Breast epithelium (tissue), 4 donors: ENCODE measurements around the gene NTRK2. TPM values are rescaled to one million over a fixed set of nuclear protein-coding genes. Genes with fewer than 3 reads are reported as not detected.

Experiments used
- DNase-seq, 2 donors: peaks; one replicate each; pipeline ENCODE4 v3.0.0-alpha.2; 2019; ENCODE audit warnings: low spot score in 2 of 2
- H3K27ac ChIP-seq, 2 donors: fragments of 200-600 bp; sonication (generic) in 1 of 2; one replicate each; pipeline ENCODE4 v1.5.1; 2016 to 2019; ENCODE audit warnings: mild to moderate bottlenecking in 1 of 2
- H3K27me3 ChIP-seq, 2 donors: fragments of 200-600 bp; sonication (generic) in 1 of 2; one replicate each; pipeline versions ENCODE4 v1.5.1 to v1.6.0; 2017 to 2019; ENCODE audit warnings: control low read depth in 1 of 2, mild to moderate bottlenecking in 1 of 2
- H3K36me3 ChIP-seq: fragments of 200-600 bp; one replicate; pipeline ENCODE4 v1.5.1; 2019
- H3K4me1 ChIP-seq, 2 donors: fragments of 200-600 bp; sonication (generic); one replicate each; pipeline ENCODE4 v1.5.1; 2016 to 2019; ENCODE audit warnings: control low read depth in 1 of 2
- H3K4me3 ChIP-seq, 3 donors: fragments of 200-600 bp; sonication (generic); 1 replicate in 2 of 3; 2 replicates in 1 of 3; pipeline ENCODE4 v1.5.1; 2016 to 2019; ENCODE audit warnings: mild to moderate bottlenecking in 3 of 3, moderate library complexity in 2 of 3
- H3K9me3 ChIP-seq, 2 donors: fragments of 200-600 bp; sonication (generic) in 1 of 2; one replicate each; pipeline ENCODE4 v1.5.1; 2016 to 2019; ENCODE audit warnings: control low read depth in 1 of 2
- CTCF ChIP-seq, 3 donors: fragments of 450-650 bp; IDR thresholded peaks; one replicate each; pipeline ENCODE4 v1.5.1; 2016 to 2017; ENCODE audit warnings: antibody characterized with exemption in 3 of 3, mild to moderate bottlenecking in 3 of 3, moderate library complexity in 3 of 3
- POLR2A ChIP-seq: fragments of 450-650 bp; IDR thresholded peaks from one replicate; pipeline ENCODE4 v1.6.1; 2016; ENCODE audit warnings: antibody characterized with exemption, mild to moderate bottlenecking, moderate library complexity
- POLR2AphosphoS5 ChIP-seq, 3 donors: sonication (generic); formaldehyde crosslinking; IDR thresholded peaks; one replicate each; pipeline ENCODE4 v1.6.1; 2017; ENCODE audit warnings: antibody characterized with exemption in 3 of 3
- intact Hi-C: fragments of 100-400 bp; cut with DNase I; formaldehyde crosslinking; loops from one replicate; pipeline ENCODE4 v1.15.1; 2023; ENCODE audit warnings: low total_unique reads
- total RNA-seq, 3 donors: library from RNA; depleted of rRNA; stranded (reverse); fragments of >200 nt; gene quantifications; one replicate each; pipeline ENCODE4 v1.1.0, GENCODE V29; 2016

The NTRK2 gene
- total RNA-seq, 3 donors from 2014 or later, result 25.9 to 134 (median 112) TPM

DNA sequence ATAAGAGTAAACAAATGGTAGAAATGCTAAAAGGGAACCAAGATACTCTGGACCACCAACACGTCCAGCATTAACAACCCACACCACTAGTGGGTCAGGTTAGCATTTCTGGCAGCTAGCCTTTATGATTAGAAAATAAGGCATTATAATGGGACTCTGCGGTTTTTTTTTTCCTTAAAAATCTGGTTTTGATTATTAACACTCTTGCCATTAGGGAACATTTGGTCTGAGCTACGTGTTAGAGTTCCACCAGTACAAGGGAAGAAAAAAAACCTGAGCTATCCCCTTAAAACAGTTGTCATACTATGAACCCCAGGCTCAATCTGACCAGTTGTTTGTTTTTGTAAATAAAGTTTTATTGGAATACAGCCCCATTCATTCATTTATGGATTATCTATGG is 110.4 kb downstream of the NTRK2 start:
- intact Hi-C loops, result no loop called here
- Histone ChIP-seq H3K4me3 (no peak overlapping the region), H3K27me3 (no peaks in the 10 kb centered on the region), H3K27ac (no peak overlapping the region), H3K4me1 (no peaks in the 10 kb centered on the region), H3K36me3 (no peaks in the 10 kb centered on the region), H3K9me3 (no peaks in the 10 kb centered on the region)
- DNase-seq, result no peak
- TF ChIP-seq CTCF (IDR thresholded peaks at IDR 0.05), result no peak
- TF ChIP-seq POLR2A, result no peak

DNA sequence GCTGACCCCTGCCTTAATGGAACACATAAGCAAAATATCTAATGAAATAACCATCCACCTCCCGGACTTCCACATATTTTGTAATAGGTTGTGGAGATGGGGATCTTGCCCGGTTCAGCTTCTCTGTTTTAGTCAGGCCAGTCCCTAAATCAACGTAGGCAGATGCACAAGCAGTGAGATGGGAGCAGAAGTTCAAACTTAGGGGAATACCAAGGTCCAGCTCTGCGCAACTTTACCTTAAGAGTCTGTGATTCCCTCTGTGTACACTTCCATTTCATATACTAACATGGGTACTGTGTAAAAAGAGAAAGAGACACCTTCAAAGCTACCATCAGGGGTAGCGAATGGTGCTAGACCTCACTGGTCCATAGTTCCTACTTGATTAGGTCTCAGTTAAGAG is 110.9 kb downstream of the NTRK2 start:
- intact Hi-C loops, result no loop called here
- H3K9me3 ChIP-seq, result no peaks in the 10 kb centered on the region
- H3K4me1 ChIP-seq, result no peaks in the 10 kb centered on the region
- no peak overlapping the region for H3K4me3 ChIP-seq
- TF ChIP-seq POLR2AphosphoS5 (IDR thresholded peaks at IDR 0.05), result no peak
- TF ChIP-seq POLR2A, result no peak
- no peak for TF ChIP-seq CTCF (IDR thresholded peaks at IDR 0.05)
- no peak overlapping the region for H3K27ac ChIP-seq
- DNase-seq, result no peak
- no peaks in the 10 kb centered on the region for H3K27me3 ChIP-seq
- H3K36me3 ChIP-seq, result no peaks in the 10 kb centered on the region

DNA sequence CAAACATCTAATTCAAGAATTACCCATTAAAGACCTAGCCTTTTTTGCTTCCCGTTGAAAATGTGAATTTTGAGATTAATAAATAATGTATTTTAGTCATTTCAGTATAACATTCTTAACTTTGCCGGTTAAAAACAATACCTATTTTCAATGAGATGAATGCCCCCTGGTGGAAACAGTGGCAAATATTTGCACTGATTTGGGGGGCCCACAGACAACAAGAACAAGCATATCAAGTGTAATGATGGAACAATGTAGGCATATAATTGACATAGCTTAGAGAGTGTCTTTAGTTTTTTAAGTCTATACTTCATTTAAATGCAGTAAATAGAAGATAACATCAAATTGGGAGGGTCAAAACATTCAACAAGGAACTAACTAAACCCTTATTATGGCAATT is 111.9 kb downstream of the NTRK2 start:
- DNase-seq, result no peak
- Histone ChIP-seq H3K36me3 (no peaks in the 10 kb centered on the region), H3K4me3 (no peak overlapping the region), H3K27me3 (no peaks in the 10 kb centered on the region), H3K4me1 (no peaks in the 10 kb centered on the region), H3K9me3 (no peaks in the 10 kb centered on the region), H3K27ac (no peak overlapping the region)
- intact Hi-C loops, result no loop called here
- TF ChIP-seq CTCF (IDR thresholded peaks at IDR 0.05), result no peak
- no peak for TF ChIP-seq POLR2AphosphoS5 (IDR thresholded peaks at IDR 0.05)
- TF ChIP-seq POLR2A, result no peak

GRCh38 chr9:84781931-84782866 is 112.7 kb downstream of the NTRK2 start:
- H3K36me3 ChIP-seq, result no peaks in the 10 kb centered on the region
- no peak overlapping the region for H3K27ac ChIP-seq
- intact Hi-C loops, result no loop called here
- H3K4me1 ChIP-seq, result no peaks in the 10 kb centered on the region
- TF ChIP-seq CTCF (IDR thresholded peaks at IDR 0.05), result no peak
- TF ChIP-seq POLR2AphosphoS5 (IDR thresholded peaks at IDR 0.05), result no peak
- TF ChIP-seq POLR2A, result no peak
- no peaks in the 10 kb centered on the region for H3K27me3 ChIP-seq
- no peak for DNase-seq
- no peaks in the 10 kb centered on the region for H3K9me3 ChIP-seq
- H3K4me3 ChIP-seq, result peak overlapping the region in 1 of 3 donors; percentile 8

GRCh38 chr9:84785792-84786547 is 116.4 kb downstream of the NTRK2 start:
- DNase-seq, result no peak
- Histone ChIP-seq H3K4me1 (peaks cover 0 to 5% of the 10 kb centered on the region in 2 donors), H3K9me3 (no peaks in the 10 kb centered on the region), H3K36me3 (no peaks in the 10 kb centered on the region), H3K27ac (no peak overlapping the region), H3K4me3 (no peak overlapping the region), H3K27me3 (no peaks in the 10 kb centered on the region)
- intact Hi-C loops, result no loop called here
- TF ChIP-seq POLR2A (no peak), CTCF (IDR thresholded peaks at IDR 0.05) (no peak), POLR2AphosphoS5 (IDR thresholded peaks at IDR 0.05) (no peak)
